Measurements from ENCODE around the gene TRIM2. TPM values are rescaled to one million over a fixed set of nuclear protein-coding genes. Genes with fewer than 3 reads are reported as not detected.

TRIM2 gene
- total RNA-seq, 4 donors from 2014 or later: 25.7 to 55.9 (median 42.5) TPM

DNA sequence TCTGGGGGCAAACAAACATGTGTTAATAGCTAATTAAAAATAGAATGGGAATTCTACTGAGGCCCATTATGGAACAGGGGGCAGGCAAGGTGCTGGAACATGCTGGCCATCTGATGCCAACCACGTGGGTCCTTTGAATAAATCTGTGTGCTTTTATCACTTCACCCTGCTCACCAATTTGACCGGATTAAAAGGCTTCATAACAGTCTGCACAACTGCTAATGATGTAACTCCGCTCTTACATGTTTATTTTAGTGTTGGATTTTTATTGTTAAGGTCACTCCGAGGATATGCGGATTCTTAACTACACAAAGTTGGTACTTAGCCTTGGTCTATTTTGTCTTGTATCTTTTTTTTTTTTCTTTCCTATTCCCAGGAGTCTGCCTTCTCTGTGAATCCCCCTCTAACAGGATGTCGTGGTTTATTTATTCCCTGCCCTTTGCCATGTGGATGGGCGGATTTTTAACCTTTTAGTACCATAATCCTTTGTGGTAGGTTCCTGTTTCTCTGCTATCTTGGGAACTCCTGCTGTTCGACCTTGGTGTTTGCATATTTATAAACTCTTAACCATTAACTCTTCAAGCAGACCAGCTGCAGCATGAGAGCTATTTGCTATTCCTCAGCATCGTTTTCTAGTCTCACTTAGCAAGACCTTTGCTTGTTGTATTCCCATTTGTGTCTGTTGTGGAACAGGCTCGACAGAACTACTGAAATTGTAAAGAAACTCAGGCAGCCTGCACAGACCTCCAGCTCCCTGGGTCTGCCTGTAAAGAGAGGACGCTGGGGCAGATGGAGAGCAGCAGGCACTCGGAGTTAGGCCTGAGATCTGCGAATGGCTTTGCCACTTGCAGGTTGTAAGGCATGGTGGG is 38.0 kb downstream of the TRIM2 start:
- Histone ChIP-seq H3K27ac (no peak overlapping the region), H3K27me3 (no peaks in the 10 kb centered on the region), H3K36me3 (peaks cover 0 to 15% (median 0%) of the 10 kb centered on the region in 3 donors), H3K9me3 (no peaks in the 10 kb centered on the region), H3K4me3 (no peak overlapping the region), H3K4me1 (peaks cover 0 to 13% (median 2%) of the 10 kb centered on the region in 4 donors)
- no peak for TF ChIP-seq EP300 (IDR thresholded peaks at IDR 0.05)
- TF ChIP-seq, protein P1, sequence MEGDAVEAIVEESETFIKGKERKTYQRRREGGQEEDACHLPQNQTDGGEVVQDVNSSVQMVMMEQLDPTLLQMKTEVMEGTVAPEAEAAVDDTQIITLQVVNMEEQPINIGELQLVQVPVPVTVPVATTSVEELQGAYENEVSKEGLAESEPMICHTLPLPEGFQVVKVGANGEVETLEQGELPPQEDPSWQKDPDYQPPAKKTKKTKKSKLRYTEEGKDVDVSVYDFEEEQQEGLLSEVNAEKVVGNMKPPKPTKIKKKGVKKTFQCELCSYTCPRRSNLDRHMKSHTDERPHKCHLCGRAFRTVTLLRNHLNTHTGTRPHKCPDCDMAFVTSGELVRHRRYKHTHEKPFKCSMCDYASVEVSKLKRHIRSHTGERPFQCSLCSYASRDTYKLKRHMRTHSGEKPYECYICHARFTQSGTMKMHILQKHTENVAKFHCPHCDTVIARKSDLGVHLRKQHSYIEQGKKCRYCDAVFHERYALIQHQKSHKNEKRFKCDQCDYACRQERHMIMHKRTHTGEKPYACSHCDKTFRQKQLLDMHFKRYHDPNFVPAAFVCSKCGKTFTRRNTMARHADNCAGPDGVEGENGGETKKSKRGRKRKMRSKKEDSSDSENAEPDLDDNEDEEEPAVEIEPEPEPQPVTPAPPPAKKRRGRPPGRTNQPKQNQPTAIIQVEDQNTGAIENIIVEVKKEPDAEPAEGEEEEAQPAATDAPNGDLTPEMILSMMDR (IDR thresholded peaks at IDR 0.05): no peak
- no peak for TF ChIP-seq POLR2A (IDR thresholded peaks at IDR 0.05)
- WGBS, 2 donors: 39 to 47% methylated on average over 13 of the region's 13 CpGs
- no peak for DNase-seq (ENCODE audit: low spot score in 2 of 2)

DNA sequence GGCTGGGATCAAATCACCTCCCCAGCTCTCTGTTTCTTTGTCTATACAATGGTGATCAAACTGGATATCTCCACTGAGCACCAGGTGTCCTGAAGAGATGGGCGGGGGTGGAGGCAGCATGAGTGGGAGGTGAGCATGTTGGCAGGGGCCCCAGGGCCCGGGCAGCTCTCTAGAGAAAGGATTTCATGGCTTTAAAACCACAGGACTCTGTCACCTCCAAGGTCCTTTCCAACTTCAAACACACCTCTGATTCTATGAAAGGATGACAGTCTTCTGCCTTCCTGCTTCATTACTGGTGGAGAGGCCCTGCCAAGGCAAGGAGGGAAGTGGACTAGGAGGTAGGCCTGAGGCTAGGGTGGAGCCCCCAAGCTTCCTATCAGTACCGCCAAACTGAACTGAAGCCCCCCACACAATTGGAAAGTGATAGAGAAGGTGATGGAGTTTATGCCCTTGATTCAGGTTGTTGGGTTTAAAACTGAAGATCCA is 38.6 kb downstream of the TRIM2 start:
- Histone ChIP-seq H3K27ac (no peak overlapping the region), H3K4me3 (no peak overlapping the region), H3K27me3 (no peaks in the 10 kb centered on the region), H3K9me3 (no peaks in the 10 kb centered on the region), H3K36me3 (peaks cover 0 to 15% (median 0%) of the 10 kb centered on the region in 3 donors), H3K4me1 (peaks cover 0 to 13% (median 2%) of the 10 kb centered on the region in 4 donors)
- no peak for DNase-seq (ENCODE audit: low spot score in 2 of 2)
- TF ChIP-seq, protein P1 (IDR thresholded peaks at IDR 0.05): no peak
- TF ChIP-seq POLR2A (IDR thresholded peaks at IDR 0.05): no peak
- no peak for TF ChIP-seq EP300 (IDR thresholded peaks at IDR 0.05)
- 83 to 84% methylated on average over 3 of the region's 3 CpGs for WGBS, 2 donors

DNA sequence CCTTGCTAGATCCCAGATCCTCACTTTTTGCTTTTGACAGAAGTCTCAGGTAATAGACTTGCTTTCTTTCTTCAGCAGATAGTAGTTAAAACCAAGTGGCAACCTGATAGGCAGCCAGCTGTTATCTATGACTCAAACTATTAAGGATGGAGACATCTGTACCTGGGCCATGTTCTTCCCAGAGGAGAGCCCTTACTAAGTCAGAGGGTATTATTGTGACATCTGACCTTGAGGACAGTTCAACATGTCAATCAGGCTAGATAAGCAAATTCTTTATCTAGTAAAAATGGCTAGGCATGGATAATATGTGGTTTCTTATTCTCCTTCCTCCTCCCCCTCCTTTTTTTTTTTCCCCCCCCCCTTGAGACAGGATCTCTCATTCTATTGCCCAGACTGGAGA is 39.2 kb downstream of the TRIM2 start:
- Histone ChIP-seq H3K4me3 (no peak overlapping the region), H3K27ac (no peak overlapping the region)
- no peak for TF ChIP-seq EP300 (IDR thresholded peaks at IDR 0.05)
- no peak for TF ChIP-seq POLR2A (IDR thresholded peaks at IDR 0.05)
- TF ChIP-seq, protein P1 (IDR thresholded peaks at IDR 0.05): no peak

DNA sequence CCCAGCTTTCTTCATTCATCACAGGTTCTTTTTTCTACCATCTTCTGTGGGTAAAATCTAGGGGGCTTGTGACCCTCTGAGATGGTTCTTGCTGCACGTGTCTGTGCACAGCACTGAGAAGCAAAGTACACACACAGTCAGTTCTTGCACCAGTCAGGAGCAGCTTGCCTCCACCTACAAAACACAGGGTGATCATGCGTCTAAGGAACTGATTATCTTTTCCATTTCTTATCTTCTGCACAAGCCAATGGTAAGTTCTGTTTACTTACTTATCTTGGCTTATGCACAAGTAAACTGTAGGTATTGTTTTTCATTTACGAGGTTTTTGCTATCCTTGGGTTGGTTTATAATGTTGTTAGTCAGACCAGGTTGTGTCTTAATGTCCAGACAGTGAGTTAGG is 40.7 kb downstream of the TRIM2 start:
- TF ChIP-seq, protein P1 (IDR thresholded peaks at IDR 0.05): no peak
- TF ChIP-seq EP300 (IDR thresholded peaks at IDR 0.05) (no peak), POLR2A (IDR thresholded peaks at IDR 0.05) (no peak)
- Histone ChIP-seq H3K4me1 (peaks cover 0 to 26% (median 2%) of the 10 kb centered on the region in 4 donors), H3K4me3 (no peak overlapping the region), H3K9me3 (no peaks in the 10 kb centered on the region), H3K36me3 (peaks cover 0 to 12% (median 0%) of the 10 kb centered on the region in 3 donors), H3K27ac (no peak overlapping the region), H3K27me3 (no peaks in the 10 kb centered on the region)
- no peak for DNase-seq (ENCODE audit: low spot score in 2 of 2)
- WGBS, 2 donors: 89 to 91% methylated on average over 3 of the region's 3 CpGs

More for the DNA sequence above, 39.2 kb downstream of the TRIM2 start:
- H3K9me3 ChIP-seq: no peaks in the 10 kb centered on the region
- DNase-seq (ENCODE audit: low spot score in 2 of 2): no peak
- peaks cover 0 to 15% (median 0%) of the 10 kb centered on the region in 3 donors for H3K36me3 ChIP-seq
- peaks cover 0 to 16% (median 2%) of the 10 kb centered on the region in 4 donors for H3K4me1 ChIP-seq
- H3K27me3 ChIP-seq: no peaks in the 10 kb centered on the region

DNA sequence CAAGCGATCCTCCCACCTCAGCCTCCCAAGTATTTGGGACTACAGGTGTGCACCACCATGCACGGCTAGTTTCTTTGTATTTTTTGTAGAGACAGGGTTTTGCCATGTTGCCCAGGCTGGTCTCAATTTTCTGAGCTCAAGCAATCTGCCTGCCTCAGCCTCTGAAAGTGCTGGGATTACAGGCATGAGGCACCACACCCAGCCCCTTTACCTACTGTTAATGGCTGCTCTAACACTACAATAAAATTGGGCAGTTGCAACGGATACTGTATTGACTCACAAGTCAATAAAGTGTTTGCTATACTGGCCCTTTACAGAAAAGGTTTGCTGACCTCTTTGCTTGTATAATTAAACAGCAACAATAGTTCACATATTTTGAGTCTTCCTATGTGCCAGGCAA is 41.5 kb downstream of the TRIM2 start:
- 88 to 93% methylated on average over 3 of the region's 3 CpGs for WGBS, 2 donors
- Histone ChIP-seq H3K9me3 (no peaks in the 10 kb centered on the region), H3K4me3 (no peak overlapping the region), H3K36me3 (peaks cover 0 to 4% (median 0%) of the 10 kb centered on the region in 3 donors), H3K27ac (no peak overlapping the region), H3K4me1 (peaks cover 0 to 34% (median 2%) of the 10 kb centered on the region in 4 donors), H3K27me3 (no peaks in the 10 kb centered on the region)
- TF ChIP-seq, protein P1 (IDR thresholded peaks at IDR 0.05): no peak
- TF ChIP-seq EP300 (IDR thresholded peaks at IDR 0.05) (no peak), POLR2A (IDR thresholded peaks at IDR 0.05) (no peak)
- no peak for DNase-seq (ENCODE audit: low spot score in 2 of 2)

Measured in tibial nerve (tissue), 4 donors.